K562 (cell line): ENCODE results near the gene FAM131C. TPM values are rescaled to one million over a fixed set of nuclear protein-coding genes. Genes with fewer than 3 reads are reported as not detected.

ENCODE experiments used
- ARNT ChIP-seq, 2 experiments: fragments of 450-650 bp; IDR thresholded peaks; 2 replicates each; pipeline ENCODE4 v1.6.1; 2016; ENCODE audit warnings: mild to moderate bottlenecking in 1 of 2
- CREBBP ChIP-seq: IDR thresholded peaks from one replicate; pipeline ENCODE4 v1.6.1; 2012; ENCODE audit warnings: low read depth, mild to moderate bottlenecking, control low read depth, inconsistent platforms, low read length
- EP400 ChIP-seq: fragments of 450-650 bp; IDR thresholded peaks from 2 replicates; pipeline ENCODE4 v1.6.1; 2017; ENCODE audit warnings: antibody characterized with exemption, mild to moderate bottlenecking, moderate library complexity
- ETV1 ChIP-seq: fragments of 450-650 bp; conservative IDR thresholded peaks from 2 replicates; pipeline ENCODE4 v1.6.1; 2016; ENCODE audit warnings: missing genetic modification characterization, control low read depth, low read depth, missing compliant biosample characterization
- MAFG ChIP-seq: fragments of 450-650 bp; conservative IDR thresholded peaks from 2 replicates; pipeline ENCODE4 v1.6.1; 2016; ENCODE audit warnings: missing genetic modification characterization, missing compliant biosample characterization
- MEIS2 ChIP-seq: fragments of 450-650 bp; IDR thresholded peaks from 2 replicates; pipeline ENCODE4 v1.6.1; 2014; ENCODE audit warnings: mild to moderate bottlenecking; ENCODE audit not compliant: partially characterized antibody
- MYC ChIP-seq, 2 experiments: fragments of 250-450 bp in 1 of 2; sonication (Bioruptor Pico) in 1 of 2; IDR thresholded peaks; 2 replicates each; pipeline versions ENCODE4 v1.5.1 to v1.6.1; 2012 to 2021; ENCODE audit warnings: low read depth in 2 of 2, borderline replicate concordance in 1 of 2, improper control_type of control experiment in 1 of 2, low read length in 1 of 2, mild to moderate bottlenecking in 1 of 2, moderate library complexity in 1 of 2
- PHF20 ChIP-seq: fragments of 450-650 bp; IDR thresholded peaks from 2 replicates; pipeline ENCODE4 v1.6.1; 2018; ENCODE audit not compliant: partially characterized antibody
- SIRT6 ChIP-seq: IDR thresholded peaks from one replicate; pipeline ENCODE4 v1.6.1; 2012; ENCODE audit warnings: low read depth, mild to moderate bottlenecking, control low read depth, inconsistent platforms, low read length, moderate library complexity
- SMAD3 ChIP-seq: fragments of 450-650 bp; formaldehyde crosslinking; conservative IDR thresholded peaks from 2 replicates; pipeline ENCODE4 v1.4.0; 2020; ENCODE audit warnings: mild to moderate bottlenecking
- TCF7L2 ChIP-seq: fragments of 150-350 bp; IDR thresholded peaks from 2 replicates; pipeline ENCODE4 v1.6.1; 2016; ENCODE audit warnings: low read depth, mild to moderate bottlenecking, low read length, moderate library complexity
- ZNF232 ChIP-seq: sonication (generic); formaldehyde crosslinking; IDR thresholded peaks from 2 replicates; pipeline ENCODE4 v1.8.0; 2022; ENCODE audit warnings: mild to moderate bottlenecking, missing genetic modification reagents
- ZNF583 ChIP-seq: fragments of 250-450 bp; sonication (Bioruptor Pico); IDR thresholded peaks from 2 replicates; pipeline ENCODE4 v1.4.0; 2020
- ZNF695 ChIP-seq: fragments of 450-650 bp; formaldehyde crosslinking; IDR thresholded peaks from 2 replicates; pipeline ENCODE4 v1.4.0; 2020; ENCODE audit warnings: mild to moderate bottlenecking, moderate library complexity
- polyA plus RNA-seq, 8 experiments: library from polyadenylated mRNA; depleted of rRNA in 4 of 8; stranded (reverse) in 5 of 8; unstranded in 3 of 8; fragments of >200 nt; fragmentation: Nextera tagmentation in 2 of 8; fragmentation: Illumina TruSeq in 1 of 8; extraction: Ambion mirVana in 2 of 8; extraction: Trizol in 1 of 8; gene quantifications; 2 replicates each; pipeline versions ENCODE4 v1.2.1 to v1.2.3, GENCODE V29; 2011 to 2014; ENCODE audit warnings: inconsistent platforms in 1 of 8, missing spikeins in 1 of 8
- total RNA-seq, 7 experiments: library from RNA; depleted of rRNA in 6 of 7; stranded (reverse); fragments of >200 nt in 6 of 7; fragmentation: Illumina TruSeq in 2 of 7; extraction: Trizol in 2 of 7; gene quantifications; 2 replicates each; pipeline versions ENCODE4 v1.2.1 to v1.2.3, GENCODE V29; 2011 to 2021; ENCODE audit warnings: low replicate concordance in 1 of 7
- TF ChIP-seq, protein P1 (sequence below): fragments of 250-450 bp; sonication (Bioruptor Pico); IDR thresholded peaks from 2 replicates; pipeline ENCODE4 v1.4.0; 2020; ENCODE audit warnings: mild to moderate bottlenecking, moderate library complexity
- TF ChIP-seq, protein P2 (sequence below): fragments of 450-650 bp; IDR thresholded peaks from 2 replicates; pipeline ENCODE4 v1.6.1; 2017; ENCODE audit warnings: antibody characterized with exemption
- TF ChIP-seq, protein P3 (sequence below), 3 experiments: IDR thresholded peaks in 2 of 3; conservative IDR thresholded peaks in 1 of 3; 2 replicates each; pipeline ENCODE4 v1.5.1; 2011 to 2012; ENCODE audit warnings: low read length in 3 of 3, mild to moderate bottlenecking in 3 of 3, control low read depth in 2 of 3, improper control_type of control experiment in 1 of 3, inconsistent platforms in 1 of 3, low read depth in 1 of 3, mixed read lengths in 1 of 3, moderate library complexity in 1 of 3; ENCODE audit not compliant: insufficient read depth in 2 of 3

FAM131C gene
- total and polyA plus RNA-seq, 9 of the 15 experiments (the other 6 are each of a cell fraction or from before 2014, with no cell fraction given), result 0.10 to 0.29 (median 0.16) TPM; not detected in 6

DNA sequence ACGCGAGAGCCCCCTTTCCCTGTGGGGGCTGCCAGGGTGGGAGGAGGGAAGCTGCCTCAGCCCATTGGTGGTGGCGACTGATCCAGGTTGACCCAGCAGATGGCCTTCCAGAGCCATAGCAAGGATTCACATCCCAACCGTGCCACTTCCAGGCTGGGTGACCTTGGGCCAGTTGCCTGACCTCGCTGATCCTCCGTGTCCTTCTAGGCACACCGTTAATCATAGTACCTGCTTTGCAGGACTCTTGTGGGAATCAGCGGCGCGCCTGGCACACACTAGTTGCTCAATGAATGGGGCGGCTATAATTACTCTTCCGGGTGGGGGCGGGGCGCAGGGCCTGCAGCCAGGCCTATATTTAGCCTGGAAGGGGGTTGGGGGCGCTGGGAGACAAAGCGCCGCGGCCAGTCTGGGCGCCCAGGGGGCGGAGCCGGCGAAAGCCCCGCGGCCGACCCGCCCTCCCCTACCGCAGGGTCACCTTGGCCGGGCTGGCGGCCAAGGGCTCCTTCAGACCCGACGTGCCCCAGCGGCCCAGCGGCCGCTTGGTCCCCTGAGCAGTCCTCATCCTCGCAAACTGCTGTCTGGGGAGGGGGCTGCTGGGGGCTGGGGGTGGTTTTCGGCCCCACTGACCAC lies 60.7 kb downstream of the FAM131C start (continued):
- TF ChIP-seq, protein P1, sequence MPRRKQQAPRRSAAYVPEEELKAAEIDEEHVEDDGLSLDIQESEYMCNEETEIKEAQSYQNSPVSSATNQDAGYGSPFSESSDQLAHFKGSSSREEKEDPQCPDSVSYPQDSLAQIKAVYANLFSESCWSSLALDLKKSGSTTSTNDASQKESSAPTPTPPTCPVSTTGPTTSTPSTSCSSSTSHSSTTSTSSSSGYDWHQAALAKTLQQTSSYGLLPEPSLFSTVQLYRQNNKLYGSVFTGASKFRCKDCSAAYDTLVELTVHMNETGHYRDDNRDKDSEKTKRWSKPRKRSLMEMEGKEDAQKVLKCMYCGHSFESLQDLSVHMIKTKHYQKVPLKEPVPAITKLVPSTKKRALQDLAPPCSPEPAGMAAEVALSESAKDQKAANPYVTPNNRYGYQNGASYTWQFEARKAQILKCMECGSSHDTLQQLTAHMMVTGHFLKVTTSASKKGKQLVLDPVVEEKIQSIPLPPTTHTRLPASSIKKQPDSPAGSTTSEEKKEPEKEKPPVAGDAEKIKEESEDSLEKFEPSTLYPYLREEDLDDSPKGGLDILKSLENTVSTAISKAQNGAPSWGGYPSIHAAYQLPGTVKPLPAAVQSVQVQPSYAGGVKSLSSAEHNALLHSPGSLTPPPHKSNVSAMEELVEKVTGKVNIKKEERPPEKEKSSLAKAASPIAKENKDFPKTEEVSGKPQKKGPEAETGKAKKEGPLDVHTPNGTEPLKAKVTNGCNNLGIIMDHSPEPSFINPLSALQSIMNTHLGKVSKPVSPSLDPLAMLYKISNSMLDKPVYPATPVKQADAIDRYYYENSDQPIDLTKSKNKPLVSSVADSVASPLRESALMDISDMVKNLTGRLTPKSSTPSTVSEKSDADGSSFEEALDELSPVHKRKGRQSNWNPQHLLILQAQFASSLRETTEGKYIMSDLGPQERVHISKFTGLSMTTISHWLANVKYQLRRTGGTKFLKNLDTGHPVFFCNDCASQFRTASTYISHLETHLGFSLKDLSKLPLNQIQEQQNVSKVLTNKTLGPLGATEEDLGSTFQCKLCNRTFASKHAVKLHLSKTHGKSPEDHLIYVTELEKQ (CRISPR knock-in tag), result no peak
- TF ChIP-seq ZNF232 (CRISPR knock-in tag), result no peak
- TF ChIP-seq SMAD3, result no peak
- peak; percentile 53 for TF ChIP-seq PHF20
- TF ChIP-seq, protein P2, sequence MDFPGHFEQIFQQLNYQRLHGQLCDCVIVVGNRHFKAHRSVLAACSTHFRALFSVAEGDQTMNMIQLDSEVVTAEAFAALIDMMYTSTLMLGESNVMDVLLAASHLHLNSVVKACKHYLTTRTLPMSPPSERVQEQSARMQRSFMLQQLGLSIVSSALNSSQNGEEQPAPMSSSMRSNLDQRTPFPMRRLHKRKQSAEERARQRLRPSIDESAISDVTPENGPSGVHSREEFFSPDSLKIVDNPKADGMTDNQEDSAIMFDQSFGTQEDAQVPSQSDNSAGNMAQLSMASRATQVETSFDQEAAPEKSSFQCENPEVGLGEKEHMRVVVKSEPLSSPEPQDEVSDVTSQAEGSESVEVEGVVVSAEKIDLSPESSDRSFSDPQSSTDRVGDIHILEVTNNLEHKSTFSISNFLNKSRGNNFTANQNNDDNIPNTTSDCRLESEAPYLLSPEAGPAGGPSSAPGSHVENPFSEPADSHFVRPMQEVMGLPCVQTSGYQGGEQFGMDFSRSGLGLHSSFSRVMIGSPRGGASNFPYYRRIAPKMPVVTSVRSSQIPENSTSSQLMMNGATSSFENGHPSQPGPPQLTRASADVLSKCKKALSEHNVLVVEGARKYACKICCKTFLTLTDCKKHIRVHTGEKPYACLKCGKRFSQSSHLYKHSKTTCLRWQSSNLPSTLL, result no peak
- no peak for TF ChIP-seq ZNF583 (CRISPR knock-in tag)
- TF ChIP-seq MAFG (tag), result no peak
- TF ChIP-seq, protein P3, sequence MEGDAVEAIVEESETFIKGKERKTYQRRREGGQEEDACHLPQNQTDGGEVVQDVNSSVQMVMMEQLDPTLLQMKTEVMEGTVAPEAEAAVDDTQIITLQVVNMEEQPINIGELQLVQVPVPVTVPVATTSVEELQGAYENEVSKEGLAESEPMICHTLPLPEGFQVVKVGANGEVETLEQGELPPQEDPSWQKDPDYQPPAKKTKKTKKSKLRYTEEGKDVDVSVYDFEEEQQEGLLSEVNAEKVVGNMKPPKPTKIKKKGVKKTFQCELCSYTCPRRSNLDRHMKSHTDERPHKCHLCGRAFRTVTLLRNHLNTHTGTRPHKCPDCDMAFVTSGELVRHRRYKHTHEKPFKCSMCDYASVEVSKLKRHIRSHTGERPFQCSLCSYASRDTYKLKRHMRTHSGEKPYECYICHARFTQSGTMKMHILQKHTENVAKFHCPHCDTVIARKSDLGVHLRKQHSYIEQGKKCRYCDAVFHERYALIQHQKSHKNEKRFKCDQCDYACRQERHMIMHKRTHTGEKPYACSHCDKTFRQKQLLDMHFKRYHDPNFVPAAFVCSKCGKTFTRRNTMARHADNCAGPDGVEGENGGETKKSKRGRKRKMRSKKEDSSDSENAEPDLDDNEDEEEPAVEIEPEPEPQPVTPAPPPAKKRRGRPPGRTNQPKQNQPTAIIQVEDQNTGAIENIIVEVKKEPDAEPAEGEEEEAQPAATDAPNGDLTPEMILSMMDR (IDR thresholded peaks at IDR 0.05 in 2 of 3, conservative IDR thresholded peaks at IDR 0.05 in 1 of 3; ENCODE audit: insufficient read depth in 2 of 3, low read depth in 1 of 3, low read length in 3 of 3), result peak; percentile 39 to 52 (median 46); a peak in 5 of 6 replicates
- TF ChIP-seq MEIS2, result peak; percentile 70
- TF ChIP-seq SIRT6, result no peak
- no peak; the same call in 1 of the 2 replicates for TF ChIP-seq MYC (IDR thresholded peaks at IDR 0.05; ENCODE audit: low read depth, low read length)
- no peak for TF ChIP-seq MYC (CRISPR knock-in tag; IDR thresholded peaks at IDR 0.05; ENCODE audit: borderline replicate concordance, low read depth)
- no peak for TF ChIP-seq TCF7L2
- no peak for TF ChIP-seq ZNF695
- TF ChIP-seq ETV1 (tag), result peak; percentile 77
- TF ChIP-seq EP400, result no peak
- no peak for TF ChIP-seq CREBBP
- TF ChIP-seq ARNT (IDR thresholded peaks at IDR 0.05), result peak in 1 of 2 experiments; percentile 80; a peak in 2 of 4 replicates
